Stimulated activated effector memory CD8-positive, alpha-beta T cell treated with anti-CD3 and anti-CD28 coated beads, Interleukin-12 subunit alpha, Interleukin-12 subunit beta, amount 100 ng/mL, for 72 hours (primary cell): ENCODE data around the gene SRSF7.
"Not testable (repeated sequence)": the region's sequence is repeated elsewhere in the genome, so short reads cannot be mapped to it uniquely, and the experiment has no call there.

Experiments
- ATAC-seq: fragments of 150-1000 bp; cut with Tn5 transposase; 2 replicates; pipeline ENCODE4 v1.10.0; 2021
- DNase-seq, 2 donors: peaks; one replicate each; pipeline ENCODE4 v3.0.0; 2021 to 2022; ENCODE audit warnings: low spot score in 2 of 2
- H3K27ac Mint-ChIP-seq: one replicate; pipeline ENCODE4 v1.8.0; 2022; ENCODE audit warnings: mild to moderate bottlenecking, mixed read lengths
- H3K36me3 Mint-ChIP-seq: one replicate; pipeline ENCODE4 v1.8.0; 2022; ENCODE audit warnings: mild to moderate bottlenecking, mixed read lengths
- H3K4me1 Mint-ChIP-seq: one replicate; pipeline ENCODE4 v1.8.0; 2022; ENCODE audit warnings: mixed read lengths
- H3K4me3 Mint-ChIP-seq: one replicate; pipeline ENCODE4 v1.8.0; 2022; ENCODE audit warnings: mild to moderate bottlenecking, mixed read lengths
- H3K9me3 Mint-ChIP-seq: one replicate; pipeline ENCODE4 v1.8.0; 2022; ENCODE audit warnings: mixed read lengths

The SRSF7 gene

DNA sequence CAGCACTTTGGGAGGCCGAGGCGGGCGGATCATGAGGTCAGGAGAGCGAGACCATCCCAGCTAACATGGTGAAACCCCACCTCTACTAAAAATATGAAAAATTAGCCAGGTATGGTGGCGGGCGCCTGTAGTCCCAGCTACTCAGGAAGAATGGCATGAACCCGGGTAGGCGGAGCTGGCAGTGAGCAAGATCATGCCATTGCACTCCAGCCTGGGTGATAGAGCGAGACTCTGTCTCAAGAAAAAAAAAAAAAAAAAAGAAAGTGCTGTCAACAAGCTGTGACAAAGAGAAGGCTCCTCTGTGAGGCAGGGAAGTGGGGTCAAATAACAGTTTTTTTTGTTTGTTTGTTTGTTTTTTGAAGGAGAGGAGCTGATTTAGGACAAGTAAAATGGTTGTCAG, 42.7 kb downstream of the SRSF7 start:
- not testable (repeated sequence) for DNase-seq, H3K9me3 Mint-ChIP-seq
- Mint-ChIP-seq H3K36me3 (peaks cover 86% of the 10 kb centered on the region), H3K27ac (peak overlapping the region; percentile 92), H3K4me3 (peak overlapping the region; percentile 61), H3K4me1 (peaks cover 58% of the 10 kb centered on the region)
- ATAC-seq, result peak; percentile 44

DNA sequence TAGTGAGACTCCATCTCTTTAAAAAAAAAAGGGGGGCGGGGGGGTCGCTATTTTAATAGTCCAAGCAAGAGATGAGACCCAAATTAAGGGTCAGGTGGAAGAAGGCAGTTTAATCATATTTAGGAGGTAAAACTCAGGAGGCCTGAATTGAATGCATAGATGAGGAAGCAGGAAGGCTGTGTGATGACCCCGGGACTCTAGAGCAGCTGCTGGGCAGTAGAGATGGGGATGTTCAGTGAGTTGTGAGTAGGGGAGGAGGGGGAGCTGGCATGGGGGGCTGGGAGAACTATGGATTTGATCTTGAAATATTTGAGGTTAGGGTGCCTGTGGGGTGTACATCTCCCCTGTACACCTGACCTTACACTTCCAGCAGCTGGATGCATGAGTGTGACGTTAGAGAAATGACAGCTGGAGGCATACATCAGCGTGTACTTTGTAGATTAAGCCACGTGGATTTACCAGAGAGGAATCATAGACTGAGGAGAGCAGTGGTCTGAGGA, 44.3 kb downstream of the SRSF7 start:
- Mint-ChIP-seq H3K27ac (peak overlapping the region; percentile 76), H3K4me3 (no peak overlapping the region), H3K9me3 (no peaks in the 10 kb centered on the region), H3K4me1 (peaks cover 56% of the 10 kb centered on the region), H3K36me3 (peaks cover 84% of the 10 kb centered on the region)
- DNase-seq, result no peak
- no peak for ATAC-seq

DNA sequence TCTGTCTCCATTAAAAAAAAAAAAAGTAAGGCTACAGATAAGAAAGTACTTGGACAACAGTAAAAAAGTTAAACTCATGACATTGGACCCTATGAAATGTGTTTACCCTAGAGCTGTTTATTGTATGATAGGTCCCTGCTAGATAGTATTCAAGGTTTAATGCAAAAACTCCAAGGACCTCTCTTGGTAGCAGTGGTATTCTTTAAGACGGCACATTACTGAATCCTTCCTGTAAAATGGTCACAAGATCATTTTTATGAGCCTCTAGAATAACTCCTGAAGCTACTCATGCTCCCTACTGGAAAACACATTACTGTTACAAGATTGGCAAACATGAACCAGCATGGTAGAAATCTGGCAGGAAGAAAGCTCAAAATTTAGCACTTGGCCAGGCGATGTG, 46.5 kb downstream of the SRSF7 start:
- no peaks in the 10 kb centered on the region for H3K9me3 Mint-ChIP-seq
- H3K4me3 Mint-ChIP-seq, result no peak overlapping the region
- DNase-seq (no peak), ATAC-seq (no peak)
- peaks cover 76% of the 10 kb centered on the region for H3K36me3 Mint-ChIP-seq
- no peak overlapping the region for H3K27ac Mint-ChIP-seq
- peaks cover 63% of the 10 kb centered on the region for H3K4me1 Mint-ChIP-seq

DNA sequence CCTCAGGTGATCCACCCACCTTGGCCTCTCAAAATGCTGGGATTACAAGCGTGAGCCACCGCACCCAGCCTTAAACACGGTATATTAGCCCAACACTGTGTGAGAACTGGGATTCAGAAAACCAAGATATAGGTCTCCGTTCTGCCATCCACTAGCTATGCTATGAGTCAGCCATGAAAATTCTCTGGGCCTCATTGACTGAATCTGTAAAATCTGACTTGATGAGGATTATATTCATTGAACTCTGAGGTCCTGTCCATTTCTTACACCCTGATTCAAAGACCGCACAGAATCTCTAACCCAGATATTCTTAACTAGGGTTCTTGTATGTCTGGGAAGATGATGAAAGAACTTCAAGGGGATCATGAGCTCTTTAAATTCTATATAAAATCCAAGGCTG, 47.8 kb downstream of the SRSF7 start:
- not testable (repeated sequence) for H3K9me3 Mint-ChIP-seq, H3K4me3 Mint-ChIP-seq, ATAC-seq, DNase-seq
- peak overlapping the region; percentile 32 for H3K27ac Mint-ChIP-seq
- H3K4me1 Mint-ChIP-seq, result peaks cover 55% of the 10 kb centered on the region
- H3K36me3 Mint-ChIP-seq, result peaks cover 74% of the 10 kb centered on the region

DNA sequence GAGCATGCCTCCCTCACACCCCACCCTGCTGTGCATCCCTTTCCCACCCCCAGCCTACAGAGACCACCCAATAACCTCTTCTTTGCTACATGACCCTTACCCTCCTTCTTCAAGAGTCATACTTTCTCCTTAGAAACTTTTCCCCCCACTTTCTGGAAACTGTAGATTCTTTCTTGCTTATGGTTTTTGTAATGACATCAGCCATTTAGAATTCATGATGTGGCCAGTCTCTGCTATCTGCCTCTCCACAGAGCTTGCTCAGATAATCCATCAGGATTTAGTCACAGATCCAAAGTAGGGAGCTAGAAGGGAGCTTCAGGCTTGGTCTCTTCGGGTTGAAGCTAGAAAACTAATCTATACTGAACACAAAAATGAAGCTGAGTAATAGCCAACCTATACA, 48.7 kb downstream of the SRSF7 start:
- Mint-ChIP-seq H3K4me1 (peaks cover 62% of the 10 kb centered on the region), H3K9me3 (no peaks in the 10 kb centered on the region), H3K4me3 (peak overlapping the region; percentile 37), H3K36me3 (peaks cover 80% of the 10 kb centered on the region), H3K27ac (peak overlapping the region; percentile 92)
- no peak for DNase-seq
- no peak for ATAC-seq

DNA sequence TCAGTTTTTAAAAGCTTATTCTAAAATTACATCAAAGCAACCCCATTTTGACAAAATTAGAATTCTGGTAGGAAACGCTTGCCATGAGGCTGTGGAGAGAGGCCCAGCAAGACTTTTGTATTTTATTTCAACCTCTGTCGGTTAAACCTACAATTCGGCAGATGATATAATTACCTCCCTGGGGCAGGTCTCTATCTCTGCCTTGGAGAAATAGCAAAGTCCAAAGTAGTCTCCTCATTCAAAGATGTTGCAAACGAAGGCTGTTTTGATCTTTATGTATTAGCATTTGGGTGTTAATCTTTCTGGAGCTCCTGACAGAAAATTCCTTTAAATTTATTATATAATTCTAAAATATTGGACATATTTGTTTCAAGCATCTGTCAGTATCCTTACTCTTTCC, 49.6 kb downstream of the SRSF7 start:
- peak overlapping the region; percentile 92 for H3K27ac Mint-ChIP-seq
- peak overlapping the region; percentile 61 for H3K4me3 Mint-ChIP-seq
- peaks cover 62% of the 10 kb centered on the region for H3K4me1 Mint-ChIP-seq
- DNase-seq (no peak), ATAC-seq (no peak)
- H3K9me3 Mint-ChIP-seq, result no peaks in the 10 kb centered on the region
- peaks cover 80% of the 10 kb centered on the region for H3K36me3 Mint-ChIP-seq

DNA sequence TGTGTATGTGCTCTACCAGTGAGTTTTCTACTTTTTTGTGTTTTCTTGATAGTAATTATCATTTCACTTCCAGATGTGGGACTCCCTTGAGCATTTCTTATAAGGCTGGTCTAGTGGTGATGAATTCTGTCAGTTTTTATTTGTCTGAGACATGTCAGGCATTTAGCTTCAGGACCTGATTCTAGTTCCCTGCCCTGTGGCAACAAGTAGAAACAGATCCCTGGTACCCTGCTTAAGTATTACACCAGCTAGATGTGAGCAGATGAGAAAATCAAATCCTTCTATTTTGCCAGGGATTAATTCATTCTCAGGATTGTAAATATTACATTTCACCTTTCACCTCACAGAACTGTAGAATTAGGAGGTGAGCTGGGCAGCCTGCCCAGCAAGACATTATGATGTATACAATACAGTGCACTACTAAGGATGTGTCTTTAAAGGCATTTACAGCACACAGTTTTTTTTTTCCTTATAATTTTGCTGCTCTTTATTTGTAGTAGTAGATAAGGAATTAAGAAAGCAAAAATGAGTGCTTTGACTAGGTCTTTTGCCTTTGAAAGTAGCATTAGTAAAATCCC, 50.2 kb downstream of the SRSF7 start:
- H3K36me3 Mint-ChIP-seq, result peaks cover 81% of the 10 kb centered on the region

DNA sequence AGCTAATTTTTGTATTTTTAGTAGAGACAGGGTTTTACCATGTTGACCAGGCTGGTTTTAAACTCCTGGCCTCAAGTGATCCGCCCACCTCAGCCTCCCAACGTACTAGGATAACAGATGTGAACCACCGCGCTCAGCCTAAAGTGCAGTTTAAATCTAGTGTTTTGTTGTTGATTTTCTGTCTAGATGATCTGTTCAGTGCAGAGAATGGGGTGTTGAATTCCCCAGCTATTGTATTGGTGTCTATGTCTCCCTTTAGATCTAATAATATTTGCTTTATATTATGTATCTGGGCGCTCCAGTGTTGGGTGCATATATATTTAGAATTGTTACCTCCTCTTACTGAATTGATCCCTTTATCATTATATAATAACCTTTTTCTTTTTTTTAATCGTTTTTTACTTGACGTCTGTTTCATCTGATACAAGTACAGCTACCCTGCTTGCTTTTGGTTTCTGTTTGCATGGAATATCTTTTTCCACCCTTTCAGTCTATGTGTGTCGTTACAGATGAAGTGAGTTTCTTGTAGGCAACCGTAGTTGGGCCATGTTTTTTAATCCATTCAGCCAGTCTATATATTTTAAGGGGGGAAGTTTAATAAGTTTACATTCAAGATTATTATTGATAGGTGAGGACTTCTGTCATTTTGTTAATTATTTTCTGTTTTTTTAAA, 50.9 kb downstream of the SRSF7 start:
- Mint-ChIP-seq H3K27ac (peak overlapping the region; percentile 92), H3K4me1 (peaks cover 61% of the 10 kb centered on the region), H3K36me3 (peaks cover 81% of the 10 kb centered on the region), H3K4me3 (peak overlapping the region; percentile 61), H3K9me3 (no peaks in the 10 kb centered on the region)
- no peak for DNase-seq
- peak; percentile 58 for ATAC-seq

More for the DNA sequence above, 50.2 kb downstream of the SRSF7 start:
- peak overlapping the region; percentile 92 for H3K27ac Mint-ChIP-seq
- no peaks in the 10 kb centered on the region for H3K9me3 Mint-ChIP-seq
- H3K4me3 Mint-ChIP-seq, result peak overlapping the region; percentile 61
- H3K4me1 Mint-ChIP-seq, result peaks cover 65% of the 10 kb centered on the region
- ATAC-seq, result no peak
- no peak for DNase-seq

DNA sequence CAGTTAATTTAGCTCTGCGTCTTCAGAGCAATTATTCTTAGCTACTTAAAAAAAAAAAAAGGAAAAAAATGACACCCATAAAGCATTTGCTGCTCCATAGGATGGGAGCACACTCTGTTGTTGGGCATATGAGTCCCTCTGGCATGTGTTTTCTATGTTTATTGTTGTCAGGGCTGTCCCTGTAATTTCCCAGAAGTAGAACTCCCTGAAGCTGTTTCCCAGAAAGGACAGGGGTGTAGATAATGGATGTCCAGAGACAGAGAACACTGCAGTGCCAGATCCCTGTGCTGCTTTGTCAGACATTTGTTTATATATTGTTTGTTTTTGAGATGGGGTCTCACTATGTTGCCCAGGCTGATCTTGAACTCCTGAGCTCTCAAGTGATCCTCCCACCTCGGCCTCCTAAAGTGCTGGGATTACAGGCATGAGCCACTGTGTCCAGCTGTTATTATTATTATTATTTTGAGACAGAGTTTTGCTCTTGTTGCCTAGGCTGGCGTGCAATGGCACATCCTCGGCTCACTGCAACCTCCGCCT, 52.6 kb downstream of the SRSF7 start:
- Mint-ChIP-seq H3K4me1 (peaks cover 73% of the 10 kb centered on the region), H3K9me3 (no peaks in the 10 kb centered on the region), H3K36me3 (peaks cover 83% of the 10 kb centered on the region), H3K4me3 (peak overlapping the region; percentile 60), H3K27ac (peak overlapping the region; percentile 92)
- no peak for DNase-seq
- ATAC-seq, result no peak

DNA sequence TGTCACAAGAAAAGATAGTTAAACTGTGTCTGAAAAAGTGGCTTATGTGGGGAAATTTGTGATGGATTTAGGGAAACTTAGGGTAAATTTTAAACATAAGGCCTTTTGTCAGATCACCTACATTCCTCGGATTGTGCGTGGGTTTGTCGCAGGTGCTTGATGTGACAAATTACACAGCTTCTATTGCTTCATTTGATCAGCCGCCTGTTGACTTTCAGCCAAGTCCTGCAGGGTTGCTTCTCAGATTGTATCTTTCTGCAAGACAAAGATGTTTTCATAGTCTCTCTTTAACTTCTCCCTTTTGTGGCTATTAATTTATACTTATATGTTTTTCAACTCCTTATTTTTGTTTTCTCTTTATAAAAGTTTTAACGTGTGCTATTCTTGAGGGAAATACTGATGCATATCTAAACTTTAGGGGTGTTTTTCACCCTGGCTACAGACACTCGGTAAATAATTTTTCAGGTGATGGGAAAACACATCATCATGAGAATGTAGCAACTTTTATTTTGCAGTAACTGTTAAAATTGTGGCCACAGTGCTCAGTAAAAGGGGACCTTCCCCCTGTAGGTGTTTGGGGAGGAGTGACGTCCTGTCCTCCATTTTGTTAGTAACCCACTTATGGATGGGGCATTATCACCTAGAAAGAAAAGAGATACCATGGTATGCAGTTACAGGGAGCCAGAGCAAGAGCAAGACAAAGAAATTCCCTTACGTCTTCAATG, 53.9 kb downstream of the SRSF7 start:
- DNase-seq, result no peak
- peak; percentile 86 for ATAC-seq
- H3K9me3 Mint-ChIP-seq, result no peaks in the 10 kb centered on the region
- peaks cover 81% of the 10 kb centered on the region for H3K4me1 Mint-ChIP-seq
- peak overlapping the region; percentile 60 for H3K4me3 Mint-ChIP-seq
- peaks cover 85% of the 10 kb centered on the region for H3K36me3 Mint-ChIP-seq
- H3K27ac Mint-ChIP-seq, result peak overlapping the region; percentile 92
